HEK293T (cell line): Measurements from ENCODE around the gene FBXW8.

ENCODE experiments used
- ELF4 ChIP-seq: fragments of 450-650 bp; IDR thresholded peaks from 2 replicates; pipeline ENCODE4 v1.6.1; 2017; ENCODE audit warnings: antibody characterized with exemption
- FOXA1 ChIP-seq: fragments of 450-650 bp; IDR thresholded peaks from 2 replicates; pipeline ENCODE4 v1.6.1; 2016; ENCODE audit warnings: mild to moderate bottlenecking
- FOXM1 ChIP-seq: fragments of 450-650 bp; IDR thresholded peaks from 2 replicates; pipeline ENCODE4 v1.6.1; 2017; ENCODE audit warnings: mild to moderate bottlenecking, borderline replicate concordance
- HDGF ChIP-seq: fragments of 450-650 bp; IDR thresholded peaks from 2 replicates; pipeline ENCODE4 v1.6.1; 2017; ENCODE audit warnings: antibody characterized with exemption, borderline replicate concordance
- NFRKB ChIP-seq: fragments of 450-650 bp; IDR thresholded peaks from 2 replicates; pipeline ENCODE4 v1.6.1; 2016; ENCODE audit warnings: mild to moderate bottlenecking, moderate library complexity
- SP1 ChIP-seq: fragments of 450-650 bp; IDR thresholded peaks from 2 replicates; pipeline ENCODE4 v1.6.1; 2017
- SUZ12 ChIP-seq: fragments of 450-650 bp; IDR thresholded peaks from 2 replicates; pipeline ENCODE4 v1.6.1; 2016; ENCODE audit warnings: mild to moderate bottlenecking
- TARDBP ChIP-seq: fragments of 450-650 bp; IDR thresholded peaks from 2 replicates; pipeline ENCODE4 v1.6.1; 2016

GRCh38 chr12:117036046-117036445, 125.3 kb downstream of the FBXW8 start:
- TF ChIP-seq HDGF (no peak), NFRKB (no peak), SP1 (no peak), TARDBP (no peak), SUZ12 (no peak), FOXA1 (no peak), FOXM1 (no peak), ELF4 (no peak)
